ENCODE measurements around the gene TBC1D21. TPM values are rescaled to one million over a fixed set of nuclear protein-coding genes. Genes with fewer than 3 reads are reported as not detected.

Gene TBC1D21
- total RNA-seq, 1 experiment from 2014 or later = not detected

DNA sequence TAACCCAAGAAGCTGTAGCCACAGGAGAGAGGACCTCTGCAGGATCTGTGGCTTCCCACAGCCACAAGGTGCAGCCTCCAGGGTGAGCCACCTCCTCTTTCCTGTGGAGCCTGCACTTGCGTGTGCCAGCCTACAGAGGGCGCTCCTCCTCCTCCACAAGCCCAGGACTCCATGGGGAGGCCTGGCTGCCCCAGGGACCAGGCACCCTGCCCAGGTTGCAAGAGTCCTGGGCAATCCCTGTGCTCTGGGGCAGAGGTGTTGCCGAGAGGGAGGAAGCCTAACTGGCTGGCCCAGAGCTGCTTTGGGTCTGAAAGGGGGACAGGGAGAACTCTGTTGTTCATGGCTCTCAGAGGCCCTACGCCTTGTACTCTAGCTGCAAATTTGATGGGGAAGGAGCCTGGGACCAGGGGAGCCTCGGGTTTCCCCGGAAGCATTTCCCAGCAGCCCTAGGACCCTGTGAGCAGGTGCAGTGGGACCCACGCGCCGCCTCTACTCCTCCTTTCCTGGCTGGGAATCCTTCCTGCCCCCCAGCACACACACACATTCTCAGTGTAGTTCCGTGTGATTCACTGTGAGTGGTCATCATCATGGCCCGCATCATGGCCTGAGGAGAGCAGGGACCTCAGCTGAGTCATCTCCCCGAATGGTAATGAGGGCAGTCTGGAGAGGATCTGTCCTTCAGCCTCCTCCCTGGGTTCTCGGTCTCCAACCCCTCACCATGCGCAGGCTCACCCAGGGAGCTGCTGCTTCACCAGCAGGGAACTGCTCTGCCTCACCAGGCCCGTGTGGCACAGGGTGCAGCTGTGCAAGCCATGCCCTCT lies 24.3 kb downstream of the TBC1D21 start:
- Histone ChIP-seq H3K9ac (ENCODE audit: low read length) (no peak overlapping the region), H3K4me1 (ENCODE audit: low read length) (peaks cover 7% of the 10 kb centered on the region; the same call in 1 of the 2 replicates), H3K27ac (ENCODE audit: low read length) (no peak overlapping the region), H3K9me3 (ENCODE audit: low read length) (no peaks in the 10 kb centered on the region), H3K27me3 (ENCODE audit: low read length) (no peaks in the 10 kb centered on the region), H3K9me2 (replicated peaks; ENCODE audit: insufficient read depth, low read length) (no peaks in the 10 kb centered on the region), H3K79me2 (ENCODE audit: low read length) (no peaks in the 10 kb centered on the region), H4K20me1 (ENCODE audit: insufficient read depth, low read depth, low read length) (no peaks in the 10 kb centered on the region), H3K4me3 (ENCODE audit: low read length) (no peak overlapping the region), H3K36me3 (ENCODE audit: insufficient read depth, low read length) (no peaks in the 10 kb centered on the region), H2AFZ (ENCODE audit: low read length) (no peak overlapping the region), H3K4me2 (ENCODE audit: low read depth, low read length, poor library complexity, severe bottlenecking) (no peak overlapping the region)
- DNase-seq = peak; percentile 84

DNA sequence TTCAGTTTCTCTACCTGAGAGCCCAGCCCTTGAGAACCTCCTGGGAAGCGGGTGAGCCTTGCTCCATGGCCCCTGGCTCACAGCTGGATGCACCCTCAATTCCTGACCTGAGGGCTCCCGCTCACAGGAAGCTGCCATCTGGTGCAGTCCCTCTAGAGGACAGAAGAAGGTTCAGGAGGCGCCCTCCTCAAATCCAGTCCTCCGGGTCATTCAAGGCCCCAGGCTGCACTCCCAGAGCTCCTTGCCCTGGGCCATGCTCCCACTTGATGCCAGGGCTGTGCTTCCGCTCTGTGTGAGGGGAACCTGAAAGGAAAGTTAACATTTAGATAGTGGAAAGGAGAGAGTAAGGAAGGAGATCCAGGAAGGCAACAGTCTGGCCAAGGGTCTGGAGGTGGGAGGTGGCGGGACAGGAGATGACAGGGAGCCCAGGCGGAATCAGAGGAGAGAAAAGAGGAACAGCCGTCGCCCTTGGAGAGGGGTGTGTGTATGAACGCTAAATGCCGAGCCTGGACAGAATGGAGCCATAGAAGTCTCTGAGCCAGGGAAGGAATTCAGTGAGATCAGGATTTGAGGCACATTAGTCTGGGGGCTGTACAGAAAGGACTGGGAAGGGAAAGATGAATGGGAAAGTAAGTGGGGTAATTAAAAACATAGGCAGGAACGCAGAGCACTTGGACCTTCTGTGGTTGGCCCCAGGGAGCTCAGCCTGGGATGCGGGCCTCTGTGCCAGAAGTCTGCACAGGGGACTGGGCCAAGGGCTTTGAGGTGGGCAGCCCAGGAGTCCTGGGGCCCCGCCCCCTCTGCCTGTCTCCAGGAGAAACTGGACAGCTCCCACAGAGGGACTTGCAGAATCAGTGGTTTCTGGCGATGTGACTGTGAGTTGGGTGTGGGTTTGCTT lies 26.1 kb downstream of the TBC1D21 start:
- no peaks in the 10 kb centered on the region for H3K9me2 ChIP-seq (replicated peaks; ENCODE audit: insufficient read depth, low read length)
- H3K79me2 ChIP-seq (ENCODE audit: low read length) = no peaks in the 10 kb centered on the region
- H3K4me2 ChIP-seq (ENCODE audit: low read depth, low read length, poor library complexity, severe bottlenecking) = no peak overlapping the region

DNA sequence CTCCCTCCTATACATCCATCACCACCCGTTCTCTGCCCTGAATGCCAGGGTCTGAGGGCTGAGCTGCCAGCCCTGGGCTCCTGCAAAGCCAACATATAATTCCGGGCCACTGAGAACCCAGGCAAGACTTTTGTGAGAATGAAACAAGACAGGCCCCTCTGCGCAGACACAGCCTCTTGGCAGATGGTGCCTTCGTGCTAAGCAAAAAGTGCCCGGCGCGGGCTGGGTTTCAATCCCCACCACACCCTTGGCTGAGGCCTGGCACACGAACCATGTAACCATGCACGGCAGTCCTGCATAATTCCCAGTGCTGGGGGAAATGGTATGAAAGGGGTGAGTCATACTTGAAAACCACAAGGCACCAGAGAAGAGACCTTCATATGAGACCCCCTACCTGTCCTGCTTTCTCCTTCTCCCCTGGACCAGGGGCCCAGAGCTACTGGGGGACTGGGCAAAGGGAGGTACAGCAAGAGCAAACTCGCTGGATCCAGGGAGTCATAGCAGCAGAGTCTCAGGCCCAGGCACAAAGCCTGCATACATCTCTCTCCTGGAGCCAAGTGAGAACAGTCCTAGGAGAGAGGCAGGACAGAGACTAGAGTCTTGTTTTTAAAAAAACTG lies 26.8 kb downstream of the TBC1D21 start:
- no peaks in the 10 kb centered on the region for H3K27me3 ChIP-seq (ENCODE audit: low read length)
- no peak overlapping the region for H3K4me3 ChIP-seq (ENCODE audit: low read length)
- H3K9ac ChIP-seq (ENCODE audit: low read length) = no peak overlapping the region
- H3K9me2 ChIP-seq (replicated peaks; ENCODE audit: insufficient read depth, low read length) = no peaks in the 10 kb centered on the region
- H3K9me3 ChIP-seq (ENCODE audit: low read length) = no peaks in the 10 kb centered on the region
- no peak for DNase-seq
- no peak overlapping the region for H3K27ac ChIP-seq (ENCODE audit: low read length)
- H4K20me1 ChIP-seq (ENCODE audit: insufficient read depth, low read depth, low read length) = no peaks in the 10 kb centered on the region
- H3K4me2 ChIP-seq (ENCODE audit: low read depth, low read length, poor library complexity, severe bottlenecking) = no peak overlapping the region
- H3K79me2 ChIP-seq (ENCODE audit: low read length) = no peaks in the 10 kb centered on the region
- peaks cover 3% of the 10 kb centered on the region; the same call in 1 of the 2 replicates for H3K4me1 ChIP-seq (ENCODE audit: low read length)
- no peaks in the 10 kb centered on the region for H3K36me3 ChIP-seq (ENCODE audit: insufficient read depth, low read length)
- H2AFZ ChIP-seq (ENCODE audit: low read length) = no peak overlapping the region

More for the DNA sequence above, 26.1 kb downstream of the TBC1D21 start:
- H3K27me3 ChIP-seq (ENCODE audit: low read length) = no peaks in the 10 kb centered on the region
- H3K36me3 ChIP-seq (ENCODE audit: insufficient read depth, low read length) = no peaks in the 10 kb centered on the region
- H2AFZ ChIP-seq (ENCODE audit: low read length) = no peak overlapping the region
- DNase-seq = no peak
- no peaks in the 10 kb centered on the region for H4K20me1 ChIP-seq (ENCODE audit: insufficient read depth, low read depth, low read length)
- no peak overlapping the region for H3K4me3 ChIP-seq (ENCODE audit: low read length)
- H3K4me1 ChIP-seq (ENCODE audit: low read length) = peaks cover 7% of the 10 kb centered on the region; the same call in 1 of the 2 replicates
- no peak overlapping the region for H3K27ac ChIP-seq (ENCODE audit: low read length)
- no peaks in the 10 kb centered on the region for H3K9me3 ChIP-seq (ENCODE audit: low read length)
- H3K9ac ChIP-seq (ENCODE audit: low read length) = no peak overlapping the region

DNA sequence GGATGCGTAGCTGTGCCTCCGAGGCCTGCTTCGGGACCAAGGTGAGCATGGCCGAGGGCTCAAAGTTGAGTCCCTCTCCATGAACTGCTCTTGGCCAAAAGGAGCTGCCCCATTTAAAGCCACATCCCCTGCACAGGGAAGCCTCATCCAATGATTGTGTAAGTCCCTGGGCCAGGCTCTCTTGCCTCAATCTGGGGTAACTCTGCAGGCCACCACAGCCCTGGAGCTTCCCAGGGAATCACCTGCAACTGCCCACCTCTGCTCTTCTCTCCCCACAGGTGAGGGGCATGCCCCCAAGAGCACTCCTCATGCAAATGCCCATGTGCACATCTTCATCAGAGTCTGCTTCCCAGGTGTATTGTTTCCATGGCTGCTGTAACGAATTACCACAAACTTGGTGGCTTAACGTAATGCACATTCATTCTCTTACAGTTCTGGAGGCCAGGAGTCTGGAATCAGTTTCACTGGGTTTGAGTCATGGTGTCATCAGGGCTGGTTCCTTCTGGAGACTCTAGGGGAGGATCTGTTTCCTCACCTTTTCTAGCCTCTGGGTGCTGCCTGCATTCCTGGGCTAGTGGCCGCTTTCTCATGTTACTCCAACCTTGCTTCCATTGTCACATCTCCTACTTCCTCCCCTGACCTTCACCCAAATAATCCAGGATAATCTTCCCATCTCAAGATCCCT lies 27.9 kb downstream of the TBC1D21 start:
- H3K27ac ChIP-seq (ENCODE audit: low read length) = no peak overlapping the region
- no peaks in the 10 kb centered on the region for H3K36me3 ChIP-seq (ENCODE audit: insufficient read depth, low read length)
- no peaks in the 10 kb centered on the region for H4K20me1 ChIP-seq (ENCODE audit: insufficient read depth, low read depth, low read length)
- no peak overlapping the region for H3K4me2 ChIP-seq (ENCODE audit: low read depth, low read length, poor library complexity, severe bottlenecking)
- H3K9ac ChIP-seq (ENCODE audit: low read length) = no peak overlapping the region
- no peak for DNase-seq
- no peaks in the 10 kb centered on the region for H3K4me1 ChIP-seq (ENCODE audit: low read length)
- H3K79me2 ChIP-seq (ENCODE audit: low read length) = no peaks in the 10 kb centered on the region
- no peak overlapping the region for H2AFZ ChIP-seq (ENCODE audit: low read length)
- H3K9me3 ChIP-seq (ENCODE audit: low read length) = no peaks in the 10 kb centered on the region
- no peak overlapping the region for H3K4me3 ChIP-seq (ENCODE audit: low read length)
- H3K27me3 ChIP-seq (ENCODE audit: low read length) = no peaks in the 10 kb centered on the region
- H3K9me2 ChIP-seq (replicated peaks; ENCODE audit: insufficient read depth, low read length) = no peaks in the 10 kb centered on the region

DNA sequence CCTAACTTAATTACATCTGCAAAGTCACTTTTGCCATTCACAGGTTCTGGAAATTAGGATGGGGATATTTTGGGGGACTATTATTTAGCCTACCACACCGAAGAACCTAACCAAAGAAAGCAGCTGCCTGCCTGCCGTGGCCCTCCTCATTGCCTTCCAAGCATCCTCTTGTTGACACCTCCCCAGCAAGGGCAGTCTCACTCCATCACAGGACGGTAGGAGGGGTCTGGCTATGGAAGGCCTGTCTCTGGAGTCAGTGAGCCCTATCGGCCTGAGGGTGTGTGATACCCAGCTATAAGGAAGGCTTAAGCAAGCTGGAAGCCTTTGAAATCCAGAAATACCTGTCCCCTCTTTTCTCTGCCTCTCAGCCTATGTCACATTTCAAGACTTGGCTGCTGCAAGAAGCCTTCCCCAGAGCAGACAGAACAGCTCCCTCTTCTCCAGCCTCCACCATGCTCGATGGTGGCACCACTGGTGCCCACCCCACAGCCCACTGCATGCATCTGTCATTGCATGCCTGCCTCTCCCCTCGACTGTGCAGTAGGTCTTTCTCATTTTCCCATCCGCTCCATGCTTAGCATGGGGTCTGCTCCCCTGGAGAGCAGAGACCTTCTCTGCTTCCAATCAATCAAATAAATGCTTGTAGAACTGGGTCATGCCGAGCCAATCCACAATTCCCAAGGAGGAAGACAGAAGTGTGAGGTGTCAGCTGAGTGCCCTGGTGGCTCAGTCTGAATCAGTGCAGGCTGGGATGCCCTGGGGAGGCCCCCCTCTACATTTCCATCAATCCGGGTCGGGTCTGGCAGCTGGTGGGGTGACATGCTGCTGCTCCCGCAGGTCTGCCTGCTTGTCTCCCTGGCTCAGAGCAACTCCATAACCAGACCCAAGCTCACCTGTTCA lies 29.0 kb downstream of the TBC1D21 start:
- Histone ChIP-seq H3K79me2 (ENCODE audit: low read length) (no peaks in the 10 kb centered on the region), H3K4me3 (ENCODE audit: low read length) (no peak overlapping the region), H3K27me3 (ENCODE audit: low read length) (no peaks in the 10 kb centered on the region), H3K27ac (ENCODE audit: low read length) (no peak overlapping the region), H3K9ac (ENCODE audit: low read length) (no peak overlapping the region), H4K20me1 (ENCODE audit: insufficient read depth, low read depth, low read length) (no peaks in the 10 kb centered on the region), H3K4me2 (ENCODE audit: low read depth, low read length, poor library complexity, severe bottlenecking) (no peak overlapping the region), H2AFZ (ENCODE audit: low read length) (no peak overlapping the region), H3K4me1 (ENCODE audit: low read length) (no peaks in the 10 kb centered on the region), H3K9me3 (ENCODE audit: low read length) (no peaks in the 10 kb centered on the region), H3K9me2 (replicated peaks; ENCODE audit: insufficient read depth, low read length) (no peaks in the 10 kb centered on the region), H3K36me3 (ENCODE audit: insufficient read depth, low read length) (no peaks in the 10 kb centered on the region)
- DNase-seq = no peak

DNA sequence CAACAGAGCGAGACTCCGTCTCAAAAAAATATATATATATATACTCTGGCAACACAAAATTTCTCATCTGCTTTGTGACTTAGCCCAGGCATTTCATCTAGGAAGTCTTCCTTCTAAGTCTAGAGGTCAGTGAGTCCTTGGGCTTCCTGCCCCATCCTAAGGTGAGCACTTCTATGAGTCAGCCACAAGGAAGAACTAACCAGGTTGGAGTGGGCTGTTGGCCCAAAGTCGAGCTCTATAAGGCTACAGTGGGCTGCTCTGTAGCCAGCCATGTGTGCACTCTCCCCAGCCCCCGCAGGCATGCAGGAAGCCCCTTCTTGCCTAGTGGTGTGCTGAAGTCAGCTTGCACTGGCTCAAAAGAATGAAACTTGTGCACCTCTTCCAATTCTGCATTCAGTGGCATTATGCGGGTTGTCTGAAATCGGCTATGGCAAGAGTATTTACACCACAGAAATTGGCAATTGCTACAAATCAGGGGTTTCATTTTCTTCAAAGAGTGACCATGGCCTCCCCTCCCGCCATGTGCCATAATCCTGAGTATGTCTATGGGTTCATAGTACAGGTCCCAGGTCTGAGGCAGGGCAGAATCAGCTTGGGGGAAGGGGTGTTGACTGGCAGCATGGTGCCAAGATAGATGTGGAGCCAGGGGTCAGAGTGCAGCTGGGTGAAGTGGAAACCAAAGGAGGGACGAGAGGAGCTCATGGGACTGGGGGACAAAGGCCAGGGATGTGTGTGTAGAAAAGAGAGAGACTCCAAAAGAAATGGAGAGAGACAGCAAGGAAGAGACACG lies 30.9 kb downstream of the TBC1D21 start:
- Histone ChIP-seq H4K20me1 (ENCODE audit: insufficient read depth, low read depth, low read length) (no peaks in the 10 kb centered on the region), H3K27ac (ENCODE audit: low read length) (no peak overlapping the region), H2AFZ (ENCODE audit: low read length) (no peak overlapping the region), H3K4me3 (ENCODE audit: low read length) (no peak overlapping the region), H3K27me3 (ENCODE audit: low read length) (no peaks in the 10 kb centered on the region), H3K4me1 (ENCODE audit: low read length) (no peaks in the 10 kb centered on the region), H3K36me3 (ENCODE audit: insufficient read depth, low read length) (no peaks in the 10 kb centered on the region), H3K9me2 (replicated peaks; ENCODE audit: insufficient read depth, low read length) (no peaks in the 10 kb centered on the region), H3K9ac (ENCODE audit: low read length) (no peak overlapping the region), H3K4me2 (ENCODE audit: low read depth, low read length, poor library complexity, severe bottlenecking) (no peak overlapping the region), H3K9me3 (ENCODE audit: low read length) (no peaks in the 10 kb centered on the region), H3K79me2 (ENCODE audit: low read length) (no peaks in the 10 kb centered on the region)
- no peak for DNase-seq
